Activated CD4-positive, alpha-beta T cell treated with anti-CD3 and anti-CD28 coated beads, Interleukin-2, amount 10 ng/mL, durations not matched to agents 7 days and 5 days (primary cell): ENCODE data around the gene ATF1. TPM values are rescaled to one million over a fixed set of nuclear protein-coding genes. Genes with fewer than 3 reads are reported as not detected.
"Not testable (repeated sequence)": the region's sequence is repeated elsewhere in the genome, so short reads cannot be mapped to it uniquely, and the experiment has no call there.

Experiments used
- CTCF ChIA-PET: fragments of 350-600 bp; sonication (Branson Sonifier 250); formaldehyde crosslinking; loops from one replicate; lab custom pipeline; 2021; ENCODE audit warnings: antibody characterized with exemption; lab: Charles Lee
- POLR2A ChIA-PET: fragments of 350-600 bp; sonication (Branson Sonifier 250); formaldehyde crosslinking; loops from one replicate; lab custom pipeline; 2021; ENCODE audit warnings: antibody characterized with exemption; lab: Charles Lee
- DNase-seq: peaks from one replicate; pipeline ENCODE4 v3.0.0-alpha.2; 2020
- H3K27ac Mint-ChIP-seq: one replicate; pipeline ENCODE4 v1.8.0; 2021; ENCODE audit warnings: mild to moderate bottlenecking, moderate library complexity, mixed read lengths
- H3K27me3 Mint-ChIP-seq: one replicate; pipeline ENCODE4 v1.8.0; 2021; ENCODE audit warnings: mixed read lengths
- H3K36me3 Mint-ChIP-seq: one replicate; pipeline ENCODE4 v1.8.0; 2021; ENCODE audit warnings: low read depth, mixed read lengths
- H3K4me1 Mint-ChIP-seq: one replicate; pipeline ENCODE4 v1.8.0; 2021; ENCODE audit warnings: mixed read lengths
- H3K4me3 Mint-ChIP-seq: one replicate; pipeline ENCODE4 v1.8.0; 2021; ENCODE audit warnings: mild to moderate bottlenecking, moderate library complexity, mixed read lengths
- H3K9me3 Mint-ChIP-seq: one replicate; pipeline ENCODE4 v1.8.0; 2021; ENCODE audit warnings: mixed read lengths
- total RNA-seq, 2 experiments: library from RNA; stranded (reverse); gene quantifications; one replicate each; pipeline ENCODE4 v1.2.3, GENCODE V29; 2021

ATF1 gene
- total RNA-seq, 2 experiments from 2014 or later, result 42.4 to 51.3 TPM

- H3K9me3 Mint-ChIP-seq, H3K36me3 Mint-ChIP-seq, CTCF ChIA-PET, H3K4me1 Mint-ChIP-seq, H3K4me3 Mint-ChIP-seq, H3K27ac Mint-ChIP-seq, DNase-seq, H3K27me3 Mint-ChIP-seq: not testable (repeated sequence)
- POLR2A ChIA-PET, result interaction anchor here (0.6 kb wide), 1 partner anchor 164 kb away, joined by 4 read pairs; no protein-coding TSS in a partner anchor
Observed at GRCh38 chr12:50823724-50824123, 59.8 kb downstream of the ATF1 start.

- Mint-ChIP-seq H3K27ac (peak overlapping the region; percentile 33), H3K4me1 (peaks cover 5% of the 10 kb centered on the region), H3K4me3 (no peak overlapping the region), H3K9me3 (no peaks in the 10 kb centered on the region), H3K36me3 (no peaks in the 10 kb centered on the region), H3K27me3 (no peaks in the 10 kb centered on the region)
- DNase-seq, result no peak
- ChIA-PET CTCF (interaction anchor here (1.0 to 1.5 kb wide), 4 partner anchors 35 to 489 kb away, joined by 3 to 6 read pairs (median 4); no protein-coding TSS in a partner anchor), POLR2A (no interaction called here)
Observed at GRCh38 chr12:50824914-50825313, 61.0 kb downstream of the ATF1 start.

GRCh38 chr12:50825372-50825838 lies 61.5 kb downstream of the ATF1 start:
- H3K4me3 Mint-ChIP-seq, result no peak overlapping the region
- CTCF ChIA-PET, result interaction anchor here (0.6 to 1.5 kb wide), 5 partner anchors 35 to 648 kb away, joined by 3 to 6 read pairs (median 3); no protein-coding TSS in a partner anchor
- H3K9me3 Mint-ChIP-seq, result no peaks in the 10 kb centered on the region
- peaks cover 5% of the 10 kb centered on the region for H3K4me1 Mint-ChIP-seq
- DNase-seq, result no peak
- POLR2A ChIA-PET, result no interaction called here
- no peaks in the 10 kb centered on the region for H3K27me3 Mint-ChIP-seq
- H3K27ac Mint-ChIP-seq, result peak overlapping the region; percentile 33
- no peaks in the 10 kb centered on the region for H3K36me3 Mint-ChIP-seq

- ChIA-PET POLR2A (no interaction called here), CTCF (no interaction called here)
- peaks cover 5% of the 10 kb centered on the region for H3K4me1 Mint-ChIP-seq
- no peak for DNase-seq
- no peak overlapping the region for H3K27ac Mint-ChIP-seq
- peaks cover 6% of the 10 kb centered on the region for H3K9me3 Mint-ChIP-seq
- peaks cover 7% of the 10 kb centered on the region for H3K27me3 Mint-ChIP-seq
- no peaks in the 10 kb centered on the region for H3K36me3 Mint-ChIP-seq
- H3K4me3 Mint-ChIP-seq, result no peak overlapping the region
Observed at GRCh38 chr12:50828121-50828520, 64.2 kb downstream of the ATF1 start.

GRCh38 chr12:50828886-50829285 lies 65.0 kb downstream of the ATF1 start:
- H3K4me3 Mint-ChIP-seq, result no peak overlapping the region
- no peak overlapping the region for H3K27ac Mint-ChIP-seq
- H3K36me3 Mint-ChIP-seq, result peaks cover 1% of the 10 kb centered on the region
- CTCF ChIA-PET, result no interaction called here
- peaks cover 13% of the 10 kb centered on the region for H3K9me3 Mint-ChIP-seq
- DNase-seq, result no peak
- POLR2A ChIA-PET, result no interaction called here
- peaks cover 7% of the 10 kb centered on the region for H3K27me3 Mint-ChIP-seq
- peaks cover 5% of the 10 kb centered on the region for H3K4me1 Mint-ChIP-seq

- H3K27ac Mint-ChIP-seq, H3K4me3 Mint-ChIP-seq, CTCF ChIA-PET, DNase-seq, H3K36me3 Mint-ChIP-seq, H3K4me1 Mint-ChIP-seq: not testable (repeated sequence)
- POLR2A ChIA-PET, result interaction anchor here (0.6 kb wide), 1 partner anchor 37 kb away, joined by 5 read pairs; no protein-coding TSS in a partner anchor
- Mint-ChIP-seq H3K27me3 (peaks cover 16% of the 10 kb centered on the region), H3K9me3 (peaks cover 23% of the 10 kb centered on the region)
Observed at GRCh38 chr12:50833801-50834200, 69.9 kb downstream of the ATF1 start.

- Mint-ChIP-seq H3K9me3 (peaks cover 24% of the 10 kb centered on the region), H3K4me3 (no peak overlapping the region), H3K4me1 (no peaks in the 10 kb centered on the region), H3K27me3 (peaks cover 11% of the 10 kb centered on the region), H3K27ac (no peak overlapping the region), H3K36me3 (peaks cover 6% of the 10 kb centered on the region)
- DNase-seq, result no peak
- POLR2A ChIA-PET, result no interaction called here
- CTCF ChIA-PET, result interaction anchor here (1.3 kb wide), 1 partner anchor 38 kb away, joined by 3 read pairs; no protein-coding TSS in a partner anchor
Observed at GRCh38 chr12:50839042-50839441, 75.1 kb downstream of the ATF1 start.

- H3K27me3 Mint-ChIP-seq, result peaks cover 11% of the 10 kb centered on the region
- peaks cover 14% of the 10 kb centered on the region for H3K9me3 Mint-ChIP-seq
- no peak overlapping the region for H3K4me3 Mint-ChIP-seq
- DNase-seq, result no peak
- peaks cover 4% of the 10 kb centered on the region for H3K36me3 Mint-ChIP-seq
- ChIA-PET POLR2A (no interaction called here), CTCF (interaction anchor here (0.6 kb wide), 1 partner anchor 283 kb away, joined by 5 read pairs; no protein-coding TSS in a partner anchor)
- no peaks in the 10 kb centered on the region for H3K4me1 Mint-ChIP-seq
- no peak overlapping the region for H3K27ac Mint-ChIP-seq
Observed at GRCh38 chr12:50840809-50841487, 77.0 kb downstream of the ATF1 start.

GRCh38 chr12:50841716-50842531 lies 78.0 kb downstream of the ATF1 start:
- no peak overlapping the region for H3K4me3 Mint-ChIP-seq
- CTCF ChIA-PET, result no interaction called here
- H3K27me3 Mint-ChIP-seq, result peaks cover 10% of the 10 kb centered on the region
- no peak for DNase-seq
- POLR2A ChIA-PET, result no interaction called here
- H3K4me1 Mint-ChIP-seq, result no peaks in the 10 kb centered on the region
- H3K36me3 Mint-ChIP-seq, result peaks cover 4% of the 10 kb centered on the region
- no peak overlapping the region for H3K27ac Mint-ChIP-seq
- peaks cover 14% of the 10 kb centered on the region for H3K9me3 Mint-ChIP-seq

GRCh38 chr12:50842637-50843493 lies 79.0 kb downstream of the ATF1 start, which contains the start of gene TMPRSS12:
Gene TMPRSS12 (plus strand): TSS chr12:50842926. CDS start chr12:50842965, 39 bp downstream.
- no peak within 1 kb of the TSS for H3K4me3 Mint-ChIP-seq
- H3K27ac Mint-ChIP-seq, result no peak within 1 kb of the TSS
- H3K4me1 Mint-ChIP-seq, result no peaks in the 10 kb centered on the region
- H3K36me3 Mint-ChIP-seq, result peaks cover 4% of the 10 kb centered on the region
- CTCF ChIA-PET, result interaction anchor here (0.6 kb wide), 1 partner anchor 114 kb away, joined by 4 read pairs; no protein-coding TSS in a partner anchor
- peaks cover 8% of the 10 kb centered on the region for H3K27me3 Mint-ChIP-seq
- POLR2A ChIA-PET, result no interaction called here
- no peak for DNase-seq
- H3K9me3 Mint-ChIP-seq, result peaks cover 14% of the 10 kb centered on the region

- H3K27ac Mint-ChIP-seq, result no peak overlapping the region
- H3K36me3 Mint-ChIP-seq, result peaks cover 4% of the 10 kb centered on the region
- no peak for DNase-seq
- ChIA-PET POLR2A (no interaction called here), CTCF (interaction anchor here (0.6 kb wide), 1 partner anchor 500 kb away, joined by 3 read pairs; no protein-coding TSS in a partner anchor)
- H3K4me1 Mint-ChIP-seq, result no peaks in the 10 kb centered on the region
- no peak overlapping the region for H3K4me3 Mint-ChIP-seq
- H3K27me3 Mint-ChIP-seq, result peaks cover 8% of the 10 kb centered on the region
- peaks cover 14% of the 10 kb centered on the region for H3K9me3 Mint-ChIP-seq
Observed at GRCh38 chr12:50845021-50845647, 81.2 kb downstream of the ATF1 start.

- Mint-ChIP-seq H3K9me3 (no peaks in the 10 kb centered on the region), H3K27me3 (peaks cover 23% of the 10 kb centered on the region), H3K4me3 (no peak overlapping the region), H3K36me3 (no peaks in the 10 kb centered on the region), H3K27ac (no peak overlapping the region), H3K4me1 (no peaks in the 10 kb centered on the region)
- POLR2A ChIA-PET, result no interaction called here
- CTCF ChIA-PET, result interaction anchor here (1.2 kb wide), 1 partner anchor 17 kb away, joined by 3 read pairs; no protein-coding TSS in a partner anchor
- no peak for DNase-seq
Observed at GRCh38 chr12:50848963-50849362, 85.1 kb downstream of the ATF1 start.
